ENCODE measurements around the gene BTNL9.
"Not testable (repeated sequence)": the region's sequence is repeated elsewhere in the genome, so short reads cannot be mapped to it uniquely, and the experiment has no call there.

Gene BTNL9

DNA sequence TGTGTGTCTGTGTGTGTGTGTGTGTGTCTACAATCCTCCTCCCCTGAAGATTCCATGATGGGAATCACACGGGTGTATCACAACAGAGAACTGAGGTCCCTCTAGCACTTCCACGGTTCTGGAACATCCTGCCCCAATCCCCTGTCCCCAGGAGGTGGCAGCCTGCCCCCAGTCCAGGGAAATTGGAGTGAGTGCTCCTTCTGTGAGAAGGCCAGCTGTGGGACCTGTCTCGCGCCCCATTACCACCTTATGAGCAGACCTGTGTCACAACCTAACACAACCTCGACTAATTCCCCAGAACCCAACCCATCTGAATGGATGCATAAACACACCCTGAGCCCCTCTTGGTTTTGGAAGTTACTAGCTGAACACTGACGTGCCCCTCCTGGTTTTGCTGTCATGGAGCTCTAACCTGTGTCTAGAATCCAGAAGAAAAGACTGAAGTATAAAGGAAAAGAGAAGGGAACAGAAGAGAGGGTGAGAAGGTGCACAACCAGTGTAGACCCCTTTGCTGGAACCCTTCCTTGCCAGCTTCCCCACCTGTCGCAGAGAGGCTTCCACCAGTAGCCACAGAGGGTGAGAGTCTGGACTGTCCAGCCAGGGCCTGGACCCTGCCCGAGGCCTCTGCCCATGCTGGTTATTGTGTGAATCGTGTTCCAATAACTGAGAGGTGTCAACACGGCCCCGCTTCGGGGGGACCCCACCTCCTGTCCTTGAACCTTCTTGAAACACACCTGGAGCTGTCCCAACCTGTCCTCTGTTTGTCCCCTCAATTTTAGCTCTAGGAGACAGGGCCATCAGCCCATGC is 3.4 kb downstream of the BTNL9 start:
- DNase-seq: no peak

DNA sequence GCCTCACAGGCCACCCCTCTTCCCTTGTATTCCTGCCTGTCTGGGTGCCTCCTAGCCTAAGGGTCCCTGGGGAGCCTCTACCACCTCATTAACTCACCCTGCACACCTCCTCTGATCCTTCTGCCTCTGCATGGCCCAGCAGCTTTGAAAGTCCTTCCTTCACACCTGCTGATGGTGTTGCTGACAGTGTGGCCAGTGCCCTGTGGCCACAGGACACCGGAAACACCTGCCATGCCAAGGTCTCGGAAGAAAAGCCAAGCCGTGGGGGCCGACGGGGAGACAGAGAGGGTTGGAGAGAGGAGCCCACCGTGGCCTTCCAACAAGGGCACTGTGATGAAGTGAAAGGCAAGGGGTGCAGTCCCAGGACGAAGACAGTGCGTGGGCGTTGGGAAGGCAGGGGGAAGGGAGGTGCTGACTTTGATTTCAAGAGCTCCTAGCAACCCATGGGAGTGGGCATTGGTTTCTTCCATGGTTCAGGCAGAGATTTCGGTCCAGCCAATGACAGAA is 4.1 kb downstream of the BTNL9 start:
- DNase-seq: no peak

DNA sequence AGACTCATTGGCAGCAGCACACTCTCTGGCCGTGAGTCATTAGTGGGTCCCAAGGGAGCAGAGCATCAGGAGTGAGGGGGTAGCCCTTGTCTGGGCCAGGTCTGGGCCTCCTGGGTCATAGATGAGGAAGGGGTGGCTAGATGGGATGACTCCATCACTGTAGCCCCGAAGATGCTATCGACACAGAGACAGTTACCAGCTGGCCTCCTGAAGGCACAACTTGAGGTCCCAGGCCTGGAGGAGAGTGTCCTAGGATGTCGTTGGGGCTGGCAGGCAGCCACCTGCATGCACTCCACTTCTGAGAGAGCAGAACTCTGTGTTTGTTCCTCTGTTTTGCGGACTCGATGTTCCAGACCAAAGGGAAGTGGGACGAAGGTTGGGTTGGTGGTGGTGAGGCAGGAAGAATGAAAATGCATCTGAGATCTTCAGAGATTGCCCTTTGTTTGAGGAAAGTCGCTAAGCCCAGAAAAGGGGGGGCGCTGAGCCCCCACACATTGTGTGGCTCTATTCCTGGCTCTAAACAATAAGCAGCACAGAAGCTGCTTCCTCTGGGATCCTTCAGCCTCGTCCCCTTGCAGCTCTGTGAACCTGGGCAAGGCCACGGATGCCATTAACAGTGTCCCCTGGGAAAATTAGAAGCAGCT is 4.7 kb downstream of the BTNL9 start:
- no peak for DNase-seq

DNA sequence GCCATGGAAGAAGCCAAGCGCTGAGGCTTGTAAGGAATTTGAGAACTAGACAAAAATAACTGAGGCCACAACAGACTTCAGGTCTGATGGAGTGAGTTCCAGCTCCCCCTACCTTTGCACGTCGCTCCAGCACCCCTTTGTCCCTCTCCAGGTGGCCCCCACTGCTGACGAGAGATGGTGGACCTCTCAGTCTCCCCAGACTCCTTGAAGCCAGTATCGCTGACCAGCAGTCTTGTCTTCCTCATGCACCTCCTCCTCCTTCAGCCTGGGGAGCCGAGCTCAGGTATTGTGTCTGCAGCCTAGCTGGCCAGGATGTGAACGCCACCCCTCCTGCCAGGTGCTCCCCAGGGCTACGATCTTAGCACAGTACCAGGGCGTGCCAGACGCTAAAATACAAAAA is 5.2 kb downstream of the BTNL9 start:
- no peak for DNase-seq

DNA sequence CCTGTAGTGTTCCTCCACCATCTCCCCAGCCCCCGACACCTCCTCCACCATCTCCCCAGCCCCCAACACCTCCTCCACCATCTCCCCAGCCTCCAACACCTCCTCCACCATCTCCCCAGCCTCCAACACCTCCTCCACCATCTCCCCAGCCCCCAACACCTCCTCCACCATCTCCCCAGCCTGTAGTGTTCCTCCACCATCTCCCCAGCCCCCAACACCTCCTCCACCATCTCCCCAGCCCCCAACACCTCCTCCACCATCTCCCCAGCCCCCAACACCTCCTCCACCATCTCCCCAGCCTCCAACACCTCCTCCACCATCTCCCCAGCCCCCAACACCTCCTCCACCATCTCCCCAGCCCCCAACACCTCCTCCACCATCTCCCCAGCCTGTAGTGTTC is 5.8 kb downstream of the BTNL9 start:
- DNase-seq: not testable (repeated sequence)

DNA sequence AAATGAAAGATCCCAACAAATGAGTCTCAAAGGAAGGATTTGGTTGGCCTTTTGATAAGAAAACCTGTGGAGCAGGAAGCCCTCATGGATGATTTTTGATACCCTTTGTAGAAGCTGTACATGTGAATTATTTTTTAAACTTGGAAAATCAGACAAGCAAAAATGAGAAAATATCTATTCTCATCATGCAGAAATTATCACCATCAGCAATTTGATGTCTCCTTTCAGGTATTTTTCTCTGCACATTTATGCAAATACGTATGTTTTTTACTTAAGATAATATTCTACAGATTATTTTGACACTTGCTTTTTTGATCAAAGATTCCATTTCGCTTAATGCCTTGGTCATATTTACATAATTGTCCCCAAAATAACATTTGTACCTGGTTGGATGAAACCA is 7.2 kb downstream of the BTNL9 start:
- DNase-seq: no peak

DNA sequence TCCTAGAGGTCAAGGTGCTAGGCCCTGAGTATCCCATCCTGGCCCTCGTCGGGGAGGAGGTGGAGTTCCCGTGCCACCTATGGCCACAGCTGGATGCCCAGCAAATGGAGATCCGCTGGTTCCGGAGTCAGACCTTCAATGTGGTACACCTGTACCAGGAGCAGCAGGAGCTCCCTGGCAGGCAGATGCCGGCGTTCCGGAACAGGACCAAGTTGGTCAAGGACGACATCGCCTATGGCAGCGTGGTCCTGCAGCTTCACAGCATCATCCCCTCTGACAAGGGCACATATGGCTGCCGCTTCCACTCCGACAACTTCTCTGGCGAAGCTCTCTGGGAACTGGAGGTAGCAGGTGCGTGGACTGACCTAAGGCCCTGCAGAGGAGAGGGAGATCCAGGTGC is 7.9 kb downstream of the BTNL9 start:
- no peak for DNase-seq

DNA sequence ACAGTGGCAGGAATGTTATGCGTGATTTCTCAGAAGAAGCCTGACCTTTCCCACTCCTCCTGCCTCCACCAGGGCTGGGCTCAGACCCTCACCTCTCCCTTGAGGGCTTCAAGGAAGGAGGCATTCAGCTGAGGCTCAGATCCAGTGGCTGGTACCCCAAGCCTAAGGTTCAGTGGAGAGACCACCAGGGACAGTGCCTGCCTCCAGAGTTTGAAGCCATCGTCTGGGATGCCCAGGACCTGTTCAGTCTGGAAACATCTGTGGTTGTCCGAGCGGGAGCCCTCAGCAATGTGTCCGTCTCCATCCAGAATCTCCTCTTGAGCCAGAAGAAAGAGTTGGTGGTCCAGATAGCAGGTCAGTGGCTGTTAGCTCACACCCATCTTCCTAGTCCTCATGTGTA is 9.9 kb downstream of the BTNL9 start:
- no peak for DNase-seq

DNA sequence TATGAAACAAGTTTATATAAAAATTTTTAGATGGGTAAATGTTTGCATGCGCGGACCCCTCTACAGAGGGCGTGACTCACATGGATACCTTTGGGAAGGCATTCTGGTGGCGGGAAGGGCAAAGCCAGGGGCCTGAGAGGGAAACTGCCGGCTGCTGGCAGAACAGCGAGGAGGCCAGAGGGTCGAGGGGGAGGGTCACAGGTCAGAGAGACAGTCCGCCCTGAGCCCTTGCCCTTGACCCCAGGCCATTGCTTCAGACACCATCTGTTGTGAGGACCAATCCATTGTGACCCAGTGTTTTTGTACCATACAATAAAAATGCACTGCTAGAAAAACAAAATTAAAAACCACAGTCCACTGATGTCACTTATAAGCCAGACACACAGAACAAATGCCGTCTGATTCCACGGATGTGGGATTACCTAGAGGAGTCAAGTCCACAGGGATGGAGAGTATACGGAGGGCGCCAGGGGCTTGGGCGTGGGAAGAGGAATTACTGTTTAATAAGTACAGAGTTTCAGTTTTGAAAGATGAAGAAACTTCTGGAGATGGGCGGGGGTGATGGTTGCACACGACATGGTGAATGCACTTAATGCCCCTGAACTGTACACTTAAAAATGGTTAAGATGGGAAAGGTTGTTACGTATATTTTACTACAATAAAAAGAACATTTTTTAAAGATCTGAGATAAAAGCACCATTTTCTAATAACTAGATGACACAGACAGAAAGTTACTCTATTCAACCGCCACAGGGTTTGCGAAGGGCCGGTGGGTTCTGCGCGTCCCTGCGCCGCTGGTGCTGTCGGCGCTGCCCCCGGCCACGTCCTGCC is 12.0 kb downstream of the BTNL9 start:
- DNase-seq: no peak

DNA sequence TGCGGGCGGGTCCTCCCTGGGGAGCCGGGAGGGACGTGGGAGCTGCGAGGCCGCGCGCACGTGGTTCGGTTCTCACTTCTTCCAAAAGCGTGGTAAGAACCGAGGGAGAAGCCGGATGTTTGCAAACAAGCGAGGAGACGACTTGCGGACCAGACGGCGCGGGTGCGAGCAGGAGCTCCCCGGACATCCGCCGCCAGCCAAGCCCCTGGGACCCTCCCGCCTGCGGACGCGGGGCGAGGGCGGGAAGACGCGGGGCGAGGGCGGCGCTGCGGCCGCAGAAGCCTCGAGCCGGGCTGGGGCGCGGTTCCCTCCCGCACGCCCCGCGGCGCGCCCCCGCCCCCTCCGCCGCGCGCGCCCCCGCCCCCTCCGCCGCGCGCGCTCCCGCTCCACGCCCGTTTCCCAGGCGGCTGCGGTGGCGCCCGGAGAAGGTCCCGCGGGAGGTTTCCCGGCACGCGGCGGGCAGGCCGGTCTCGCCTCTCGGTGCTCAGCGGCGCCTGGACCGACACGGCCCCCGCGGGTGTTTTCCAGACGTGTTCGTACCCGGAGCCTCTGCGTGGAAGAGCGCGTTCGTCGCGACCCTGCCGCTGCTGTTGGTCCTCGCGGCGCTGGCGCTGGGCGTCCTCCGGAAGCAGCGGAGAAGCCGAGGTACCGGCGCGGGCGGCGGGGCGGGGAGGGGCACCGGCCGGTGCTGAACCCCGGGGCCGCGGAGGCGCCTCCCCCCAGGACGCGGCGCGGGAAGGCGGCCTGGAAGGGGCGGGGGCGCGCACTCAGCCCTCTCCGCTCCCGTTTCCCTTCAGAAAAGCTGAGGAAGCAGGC is 12.8 kb downstream of the BTNL9 start:
- peak; percentile 25 for DNase-seq

DNA sequence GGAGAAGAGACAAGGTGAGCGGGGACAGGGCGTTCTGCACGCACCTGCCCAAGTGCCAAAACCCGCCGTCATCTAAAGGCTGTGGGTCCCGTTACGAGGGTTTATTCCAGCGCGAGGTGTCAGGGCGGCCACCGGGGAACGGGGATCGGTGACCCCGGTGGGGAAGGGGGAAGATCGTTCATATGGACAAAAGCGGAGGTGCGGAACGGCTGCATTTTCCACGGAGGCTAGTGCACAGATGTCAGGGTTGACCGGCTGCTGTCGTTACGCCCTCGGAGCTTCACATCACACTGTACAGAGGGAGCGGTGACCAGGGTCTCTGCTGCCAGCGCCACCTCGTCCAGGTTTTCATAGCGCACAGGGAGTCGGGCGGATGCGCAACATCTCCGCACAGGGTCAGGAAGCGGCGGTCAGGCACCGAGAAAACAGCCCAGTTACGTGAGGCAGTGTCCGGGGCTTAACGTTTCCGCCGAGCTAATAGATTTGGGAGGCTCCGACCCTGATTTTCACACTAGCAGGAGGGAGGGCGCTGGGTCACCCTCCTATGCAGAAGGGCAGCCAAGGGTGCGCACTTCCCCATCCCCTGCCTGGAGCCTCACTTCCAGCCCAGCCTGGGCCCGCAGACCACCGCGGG is 13.5 kb downstream of the BTNL9 start:
- DNase-seq: no peak

DNA sequence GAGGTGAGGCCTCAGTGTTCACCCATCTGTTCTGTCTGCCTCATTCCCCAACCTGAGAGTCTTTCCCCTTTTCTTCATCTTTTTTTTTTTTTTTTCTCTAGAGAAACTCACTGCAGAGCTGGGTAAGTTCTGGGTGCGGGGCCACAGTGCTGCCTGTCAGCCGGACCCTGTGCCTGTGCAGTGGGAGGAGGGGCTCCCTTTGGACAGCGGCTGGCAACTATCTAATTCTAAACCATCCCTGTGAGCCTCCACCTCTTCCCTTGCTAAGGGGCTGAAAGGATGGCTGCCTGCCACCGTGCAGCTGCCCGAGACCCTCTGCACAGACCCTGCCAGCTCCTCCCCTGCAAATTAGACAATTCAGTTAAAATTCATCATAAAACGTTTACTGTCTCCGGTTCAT is 14.1 kb downstream of the BTNL9 start:
- no peak for DNase-seq

DNA sequence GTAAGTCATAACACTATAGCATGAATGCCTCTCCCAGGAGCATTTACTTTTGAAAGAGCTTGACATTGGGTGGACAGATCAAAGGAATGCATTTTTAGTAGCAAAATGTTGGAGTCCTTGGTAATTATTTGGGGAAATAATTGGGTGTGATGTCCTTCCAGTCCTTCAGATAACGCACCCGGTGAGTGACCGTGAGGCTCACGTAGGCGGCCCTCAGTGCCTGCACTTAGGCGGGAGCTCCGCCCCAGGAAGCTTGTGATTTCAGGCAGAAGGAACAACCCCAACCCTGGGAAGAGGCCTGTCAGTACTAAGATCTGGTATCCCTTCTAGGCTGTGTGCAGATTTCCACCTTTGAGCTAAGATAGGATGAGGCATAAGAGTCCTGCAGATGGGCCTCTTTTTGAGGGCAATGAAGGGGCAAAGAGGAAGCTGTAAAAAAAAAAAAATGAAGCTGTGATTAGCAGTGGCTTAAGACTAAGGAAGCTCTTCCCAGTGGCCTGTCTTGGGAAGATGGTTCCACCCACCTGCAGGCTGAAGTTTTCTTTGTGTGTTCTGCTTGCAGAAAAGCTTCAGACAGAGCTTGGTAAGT is 14.9 kb downstream of the BTNL9 start:
- DNase-seq: no peak

DNA sequence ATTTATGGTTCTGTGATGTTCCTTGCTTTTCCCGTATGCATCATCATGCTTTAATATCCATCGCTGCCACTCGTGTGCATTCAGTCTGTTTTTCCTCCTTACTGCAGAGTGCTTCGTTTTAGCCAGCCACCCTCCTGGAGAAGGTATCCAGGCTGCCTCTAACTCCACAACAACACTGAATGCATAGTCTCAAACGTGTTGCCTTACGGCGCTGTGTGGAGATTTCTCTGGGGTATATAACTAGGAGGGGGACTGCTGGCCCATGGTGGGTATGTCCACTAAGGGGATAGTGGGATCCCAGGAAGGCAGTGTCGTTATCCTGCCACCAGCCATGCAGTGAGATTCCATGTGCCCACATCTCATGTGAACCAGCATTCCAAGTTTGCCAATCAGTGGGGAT is 16.4 kb downstream of the BTNL9 start:
- no peak for DNase-seq

DNA sequence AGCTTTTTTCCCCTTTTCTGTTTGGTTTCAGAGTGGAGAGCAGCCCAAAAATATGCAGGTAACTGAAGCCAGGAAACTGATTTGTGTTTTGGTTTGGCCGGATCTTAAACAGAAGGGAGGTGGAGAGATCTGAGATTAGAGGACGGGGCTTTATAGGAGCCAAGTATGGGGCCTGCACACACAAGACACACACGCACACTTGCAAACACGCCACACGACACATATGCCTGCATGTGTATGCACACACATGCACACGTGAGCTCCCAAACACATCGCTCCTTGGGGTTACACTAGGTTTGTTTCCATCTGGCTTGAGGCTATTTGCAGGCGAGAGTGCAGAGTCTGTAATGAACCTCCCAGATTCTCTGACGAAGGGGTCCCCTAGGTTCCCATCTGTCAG is 18.3 kb downstream of the BTNL9 start:
- no peak for DNase-seq

DNA sequence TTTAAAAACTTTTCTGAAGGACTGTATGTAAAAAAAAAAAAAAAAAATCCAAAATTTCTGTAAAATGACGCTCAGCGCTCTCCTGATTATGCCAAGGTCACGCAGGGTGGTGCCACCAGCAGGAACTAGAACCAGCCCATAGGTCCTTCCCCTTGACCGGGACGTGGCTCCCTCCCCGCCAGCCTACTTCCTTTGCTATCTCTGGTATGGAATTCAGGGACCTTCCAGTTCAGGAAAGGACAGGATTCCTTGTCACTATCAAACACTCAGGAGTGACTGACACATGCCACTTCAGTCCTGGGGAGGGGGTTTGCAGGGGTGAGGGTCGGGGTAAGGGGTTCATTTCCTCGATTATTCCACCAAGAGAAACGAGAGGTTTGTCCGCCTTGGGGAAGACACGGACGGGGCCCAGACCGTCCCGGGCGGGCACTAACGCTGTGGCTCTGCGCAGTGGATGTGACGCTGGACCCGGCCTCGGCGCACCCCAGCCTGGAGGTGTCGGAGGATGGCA is 18.8 kb downstream of the BTNL9 start:
- no peak for DNase-seq

DNA sequence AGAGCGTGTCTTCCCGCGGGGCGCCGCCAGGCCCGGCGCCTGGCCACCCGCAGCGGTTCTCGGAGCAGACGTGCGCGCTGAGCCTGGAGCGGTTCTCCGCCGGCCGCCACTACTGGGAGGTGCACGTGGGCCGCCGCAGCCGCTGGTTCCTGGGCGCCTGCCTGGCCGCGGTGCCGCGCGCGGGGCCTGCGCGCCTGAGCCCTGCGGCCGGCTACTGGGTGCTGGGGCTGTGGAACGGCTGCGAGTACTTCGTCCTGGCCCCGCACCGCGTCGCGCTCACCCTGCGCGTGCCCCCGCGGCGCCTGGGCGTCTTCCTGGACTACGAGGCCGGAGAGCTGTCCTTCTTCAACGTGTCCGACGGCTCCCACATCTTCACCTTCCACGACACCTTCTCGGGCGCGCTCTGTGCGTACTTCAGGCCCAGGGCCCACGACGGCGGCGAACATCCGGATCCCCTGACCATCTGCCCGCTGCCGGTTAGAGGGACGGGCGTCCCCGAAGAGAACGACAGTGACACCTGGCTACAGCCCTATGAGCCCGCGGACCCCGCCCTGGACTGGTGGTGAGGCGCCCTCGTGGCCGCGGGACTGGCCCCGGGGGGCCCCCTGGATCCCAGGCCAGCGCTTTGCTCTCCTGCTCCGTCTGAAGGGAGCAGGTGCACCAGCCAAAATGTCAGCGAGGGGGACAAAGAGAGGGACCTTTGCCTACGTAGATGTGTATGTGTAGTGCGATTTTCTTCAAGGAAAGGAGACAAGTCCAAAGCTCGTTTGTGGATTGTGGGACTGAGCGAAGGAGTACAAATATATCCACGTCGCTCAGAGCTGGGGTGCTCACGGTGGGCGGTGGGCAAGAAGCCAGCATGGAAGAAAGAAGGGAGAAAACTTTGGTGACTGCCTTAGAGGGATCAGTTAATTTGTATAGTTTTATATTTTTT is 19.5 kb downstream of the BTNL9 start:
- no peak for DNase-seq

DNA sequence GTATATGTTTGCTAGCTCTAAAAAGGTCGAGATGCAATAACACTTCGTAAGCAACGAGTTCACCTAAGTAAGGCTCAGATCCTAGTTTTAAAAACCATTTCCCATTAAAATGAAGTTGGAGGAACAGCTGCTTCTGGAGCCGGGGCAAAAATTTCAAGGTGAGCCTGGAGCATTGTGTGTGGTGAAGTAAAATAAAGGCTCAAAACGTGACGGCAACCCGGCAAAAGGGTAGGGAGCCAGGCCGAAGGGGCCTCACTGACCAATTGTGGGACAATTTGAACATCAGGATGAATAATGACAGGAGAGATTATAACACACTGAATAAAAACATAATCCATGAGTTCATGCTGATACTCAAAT is 20.1 kb downstream of the BTNL9 start:
- DNase-seq: no peak

DNA sequence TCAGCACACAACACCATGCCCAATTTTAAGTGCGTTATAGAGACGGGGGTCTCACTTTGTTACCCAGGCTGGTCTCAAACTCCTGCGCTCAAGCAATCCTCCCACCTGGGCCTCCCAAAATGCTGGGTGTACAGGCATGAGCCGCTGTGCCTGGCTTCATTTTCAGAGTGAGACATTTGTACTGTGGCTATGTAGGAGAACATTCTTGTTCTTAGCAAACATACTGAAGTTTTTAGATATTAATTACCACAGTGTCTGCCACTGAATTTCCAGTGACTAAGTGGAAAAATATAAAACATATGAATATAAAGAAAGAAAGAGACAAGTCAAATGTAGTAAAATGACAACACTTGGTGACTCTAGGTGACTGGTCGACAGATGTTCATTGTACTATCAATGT is 20.9 kb downstream of the BTNL9 start:
- DNase-seq: no peak

DNA sequence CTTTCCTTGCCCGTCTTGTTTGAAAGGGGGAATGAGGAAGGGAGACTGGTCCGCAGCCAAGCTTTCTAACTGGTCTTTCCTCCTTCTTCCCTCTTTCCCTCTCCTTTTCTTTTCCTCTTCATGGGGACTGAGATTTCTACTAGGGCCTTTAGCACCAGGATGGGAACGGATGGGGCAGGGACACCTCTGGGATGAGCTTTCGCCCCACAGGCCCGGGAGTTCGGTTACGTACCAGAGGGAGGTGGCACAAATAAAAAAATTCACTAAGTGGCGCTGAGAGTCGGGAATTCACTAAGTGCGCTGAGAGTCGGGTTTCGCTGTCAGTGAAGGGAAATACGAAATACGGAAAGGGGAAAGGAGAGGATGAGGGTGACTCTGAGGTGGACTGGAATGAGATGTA is 21.6 kb downstream of the BTNL9 start:
- DNase-seq: no peak

DNA sequence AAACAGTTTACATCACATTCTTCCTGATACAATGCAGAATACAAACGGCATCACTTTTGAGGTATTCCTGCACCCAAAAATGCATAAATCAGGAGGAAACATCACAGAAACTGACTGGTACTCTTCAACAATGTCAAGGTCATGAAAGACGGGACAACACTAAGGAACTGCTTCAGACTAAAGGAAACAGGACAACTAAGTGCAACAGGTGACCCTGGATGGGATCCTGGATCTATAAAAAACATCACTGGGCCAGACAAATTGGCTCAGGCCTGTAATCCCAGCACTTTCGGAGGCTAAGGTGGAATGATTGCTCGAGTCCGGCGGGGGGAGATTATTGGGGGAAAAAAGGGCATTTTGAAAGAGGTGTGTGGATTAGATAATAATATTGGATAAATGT is 22.6 kb downstream of the BTNL9 start:
- no peak for DNase-seq
